GM19468 (cell line): ENCODE results near the gene NUP88.
A peak's percentile ranks its signal among the peaks of the same experiment; 100 is the strongest.

Source experiments
- ATAC-seq: cut with Tn5 transposase; IDR thresholded peaks from one replicate; pipeline ENCODE4 v1.9.1; 2021; ENCODE audit warnings: mild to moderate bottlenecking, moderate library complexity, moderate number of reproducible peaks; ENCODE audit not compliant: unreplicated experiment; ENCODE audit errors: extremely low read depth

The NUP88 gene

DNA sequence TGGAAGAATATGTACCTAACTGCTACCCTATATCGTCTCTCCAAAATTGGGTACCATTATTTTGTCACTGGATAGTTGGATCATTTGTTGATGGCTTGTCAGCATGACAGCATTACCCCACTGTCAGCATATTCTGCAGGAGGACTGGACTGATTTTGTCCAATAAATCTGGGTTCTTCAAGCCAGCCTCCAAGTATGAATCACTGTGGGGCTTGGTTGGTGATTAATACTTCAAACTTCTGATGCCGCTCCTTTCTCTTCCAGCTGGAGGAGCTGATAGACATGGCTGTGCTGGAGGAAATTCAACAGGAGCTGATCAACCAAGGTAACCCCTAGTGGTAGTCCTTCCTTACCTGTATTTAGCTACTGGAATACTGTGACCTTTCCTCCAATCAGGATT lies 3.0 kb upstream of the NUP88 start:
- ATAC-seq, result no peak

DNA sequence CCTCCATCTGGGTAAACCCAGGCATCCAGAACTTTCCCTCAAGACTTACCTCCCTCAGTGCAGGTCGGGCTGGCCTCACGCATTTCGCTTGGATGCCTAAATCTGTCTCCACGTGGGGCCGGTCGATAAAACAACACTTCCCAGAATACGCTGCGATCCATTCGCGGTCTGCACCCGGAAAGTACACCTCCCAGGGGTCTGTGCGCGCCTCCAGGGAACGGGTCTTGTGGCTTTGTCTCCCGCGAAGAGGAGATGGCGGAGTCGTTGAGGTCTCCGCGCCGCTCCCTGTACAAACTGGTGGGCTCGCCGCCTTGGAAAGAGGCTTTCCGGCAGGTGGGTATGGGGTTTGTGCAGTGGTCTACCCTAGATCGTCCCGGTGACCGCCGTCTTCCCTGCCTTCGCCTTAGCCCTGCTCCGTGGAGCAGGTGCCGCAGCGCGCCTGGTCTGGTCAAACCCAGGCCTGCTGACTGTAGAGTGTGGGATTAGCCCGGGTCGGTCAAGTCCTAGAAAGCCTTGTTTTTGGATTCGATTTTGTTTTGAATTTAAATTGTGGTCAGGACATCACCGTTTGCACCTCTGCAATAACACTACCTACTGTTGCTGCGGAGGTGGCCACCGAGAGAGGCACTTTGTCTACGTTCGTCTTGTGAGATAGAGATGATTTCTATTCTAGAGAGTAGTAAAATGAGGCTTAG lies 644 bp upstream of the NUP88 start, which contains the start of gene RPAIN:
RPAIN (plus strand) TSS at position 224 of the 695 bp plus-strand sequence; CDS start at position 253, 29 bp downstream.
- peak; percentile 19 for ATAC-seq

DNA sequence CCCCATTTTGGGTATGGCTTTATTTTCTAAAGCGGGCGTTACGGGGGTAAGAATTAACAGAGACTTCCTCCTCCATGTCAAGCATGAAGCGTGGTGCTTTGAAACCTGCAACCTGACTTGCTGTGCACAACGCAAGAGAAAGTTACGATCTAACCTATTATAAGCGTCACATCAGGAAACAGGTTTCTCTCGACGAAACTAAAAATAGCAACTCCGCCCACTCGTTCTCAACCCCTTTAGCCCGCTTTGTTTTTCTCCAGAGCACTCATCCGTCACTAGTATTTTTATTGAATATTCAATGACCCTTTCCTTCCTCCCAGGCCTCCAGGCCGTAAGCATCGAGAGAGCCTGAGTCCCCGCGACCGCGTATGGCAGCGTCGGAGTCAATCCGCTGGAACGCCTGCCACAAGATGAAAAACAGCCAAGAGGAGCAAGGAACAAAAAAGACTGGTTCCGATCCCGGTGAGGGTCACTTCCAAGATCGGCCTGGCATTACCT lies 555 bp downstream of the NUP88 start:
- ATAC-seq, result no peak

DNA sequence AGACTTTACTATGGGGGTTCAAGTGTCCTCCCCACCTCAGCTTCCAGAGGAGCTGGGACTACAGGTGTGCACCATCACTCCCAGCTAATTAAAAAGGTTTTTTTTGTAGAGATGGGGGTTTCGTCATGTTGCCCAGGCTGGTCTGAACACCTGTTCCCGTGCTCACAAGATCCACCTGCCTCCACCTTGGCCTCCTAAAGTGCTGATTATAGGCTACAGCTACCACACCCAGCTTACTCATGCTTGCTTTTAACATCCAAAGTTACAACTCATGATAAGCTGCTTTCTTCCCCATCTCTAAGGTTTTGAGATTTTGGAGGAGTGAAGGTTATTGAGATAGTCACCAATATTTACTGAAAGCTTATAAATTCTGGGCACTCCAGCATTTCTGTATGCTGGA lies 2.6 kb downstream of the NUP88 start:
- ATAC-seq, result no peak

DNA sequence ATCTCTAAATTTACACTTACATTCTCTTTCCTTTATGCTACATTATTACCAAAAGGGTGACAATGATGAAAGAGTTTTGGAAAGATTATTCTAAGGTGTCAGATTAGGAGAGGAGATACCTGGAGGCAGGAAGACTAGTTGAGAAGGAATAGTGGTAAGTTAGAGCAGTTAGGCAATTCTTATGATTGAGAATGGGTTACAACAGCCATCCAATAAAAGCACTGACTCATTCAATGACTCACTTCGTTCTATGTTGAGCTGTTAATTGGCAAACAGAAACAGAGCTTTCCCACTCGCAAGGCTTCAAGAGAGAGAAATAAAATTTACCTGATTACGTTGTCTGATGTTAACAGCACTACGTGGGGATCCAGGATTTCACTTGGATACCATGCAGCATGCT lies 5.8 kb downstream of the NUP88 start:
- ATAC-seq, result no peak

DNA sequence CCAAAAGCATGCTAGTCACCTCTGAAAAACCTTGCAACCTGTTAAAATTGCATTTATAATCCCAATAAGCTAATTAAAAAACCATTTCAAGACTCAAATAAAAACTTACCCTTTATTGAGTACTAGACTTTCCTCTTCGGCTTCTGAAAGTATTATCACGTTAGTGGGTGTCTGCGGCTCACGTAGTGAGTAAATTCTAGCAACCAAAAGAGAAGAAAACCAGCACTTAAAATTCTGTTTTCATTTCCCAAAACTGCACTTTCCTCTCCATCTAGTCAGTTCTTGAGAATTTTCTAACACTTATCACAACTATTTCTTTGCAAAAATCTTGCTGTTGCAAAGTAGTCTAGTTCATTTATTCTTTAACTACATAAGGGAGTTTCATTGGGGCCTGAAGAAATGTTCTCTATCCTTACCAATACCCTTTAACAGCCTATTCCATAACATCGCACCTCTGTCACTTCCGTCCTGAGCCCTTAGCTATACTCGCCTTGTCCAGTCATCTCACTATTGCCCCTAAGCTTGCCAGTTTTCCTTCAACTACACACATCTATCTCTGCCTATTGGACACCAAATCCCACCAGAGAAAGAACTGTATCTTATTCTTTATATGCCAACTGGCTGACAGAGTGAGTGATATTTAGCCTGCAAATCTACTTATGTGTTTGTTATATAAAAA lies 8.7 kb downstream of the NUP88 start:
- no peak for ATAC-seq

DNA sequence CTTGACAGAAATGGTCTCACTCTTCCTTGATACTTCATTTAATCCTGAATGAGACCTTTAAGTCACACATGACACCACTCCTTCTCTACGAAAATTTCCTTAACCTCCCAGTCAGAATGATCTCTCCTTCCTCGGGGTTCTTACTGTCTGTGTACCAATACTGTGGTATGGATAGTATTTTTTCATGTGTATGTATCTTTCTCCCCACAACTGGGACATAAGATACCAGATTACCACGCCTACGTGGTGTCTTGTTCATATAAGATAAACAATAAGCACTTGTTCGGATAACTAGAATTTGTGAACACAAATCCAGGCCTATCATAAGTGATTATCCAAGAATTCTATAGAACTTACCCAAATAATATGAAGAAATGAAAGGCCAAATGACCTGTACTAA lies 11.3 kb downstream of the NUP88 start:
- no peak for ATAC-seq

DNA sequence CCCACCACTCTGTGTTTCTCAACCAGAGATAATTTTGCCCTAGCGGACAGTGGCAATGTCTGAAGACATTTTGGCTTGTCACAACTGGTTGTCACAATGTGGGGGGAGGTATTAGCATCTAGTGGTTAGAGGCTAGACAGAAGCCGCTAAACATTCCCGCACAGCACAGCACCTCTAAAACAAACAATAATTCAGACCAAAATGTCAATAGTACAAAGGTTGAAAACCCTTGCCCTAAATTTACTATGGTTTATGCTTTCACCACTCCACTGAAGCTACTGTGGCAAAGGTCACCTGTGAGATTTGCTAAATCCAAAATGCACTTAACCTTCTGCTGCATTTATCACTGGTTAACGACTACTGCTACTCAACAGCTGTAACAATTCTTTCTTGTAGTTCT lies 14.1 kb downstream of the NUP88 start:
- ATAC-seq, result no peak

DNA sequence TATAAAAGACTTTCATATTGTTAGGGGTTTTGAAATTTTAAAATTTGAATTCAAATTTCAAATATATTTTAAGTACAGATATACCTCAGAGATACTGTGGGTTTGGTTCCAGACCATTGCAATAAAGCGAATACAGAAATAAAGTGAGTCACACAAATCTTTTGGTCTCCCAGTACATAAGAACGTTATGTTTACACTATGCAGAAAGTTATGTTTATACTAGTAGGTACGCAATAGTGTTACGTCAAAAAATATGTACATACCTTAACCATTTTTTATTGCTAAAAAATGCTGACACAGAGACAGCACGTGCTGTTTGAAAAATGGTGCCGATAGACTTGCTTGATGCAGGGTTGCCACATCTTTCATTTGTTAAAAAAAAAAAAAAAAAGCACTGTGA lies 19.7 kb downstream of the NUP88 start:
- ATAC-seq, result no peak

DNA sequence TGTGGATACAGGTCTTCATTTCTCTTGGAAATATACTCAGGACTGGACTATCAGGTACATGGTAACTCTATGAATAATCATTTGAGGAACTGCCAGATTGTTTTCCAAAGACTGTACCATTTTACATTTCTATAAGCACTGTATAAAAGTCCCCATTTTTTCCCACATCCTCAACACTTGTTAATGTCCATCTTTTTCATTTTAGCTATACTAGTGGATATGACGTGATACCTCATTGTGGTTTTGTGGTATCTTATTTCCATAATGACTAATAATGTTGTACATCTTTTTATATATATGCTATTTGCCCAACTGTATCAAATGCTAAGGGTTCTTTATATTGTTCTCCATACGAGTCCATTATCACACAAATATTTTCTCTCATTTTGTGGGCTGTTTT lies 22.9 kb downstream of the NUP88 start:
- no peak for ATAC-seq

DNA sequence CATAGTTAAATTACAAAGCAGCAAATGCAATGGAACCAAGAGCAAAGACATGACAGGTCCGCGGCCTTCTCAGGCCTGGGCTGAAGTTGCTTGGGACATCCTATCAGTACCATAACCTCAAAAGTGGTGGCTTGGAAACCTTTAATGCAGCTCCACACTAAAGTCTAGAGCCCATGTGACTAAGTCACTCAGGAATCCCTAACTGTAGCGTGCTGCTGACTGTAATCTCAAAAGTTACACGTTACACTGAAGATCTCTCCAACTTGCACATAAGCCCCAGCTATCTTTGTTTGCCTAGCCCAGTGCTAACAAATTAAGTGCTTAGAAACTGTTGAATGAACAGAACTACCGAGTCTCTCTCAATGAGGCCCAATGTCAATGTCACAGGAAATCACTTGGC lies 27.8 kb downstream of the NUP88 start:
- no peak for ATAC-seq

DNA sequence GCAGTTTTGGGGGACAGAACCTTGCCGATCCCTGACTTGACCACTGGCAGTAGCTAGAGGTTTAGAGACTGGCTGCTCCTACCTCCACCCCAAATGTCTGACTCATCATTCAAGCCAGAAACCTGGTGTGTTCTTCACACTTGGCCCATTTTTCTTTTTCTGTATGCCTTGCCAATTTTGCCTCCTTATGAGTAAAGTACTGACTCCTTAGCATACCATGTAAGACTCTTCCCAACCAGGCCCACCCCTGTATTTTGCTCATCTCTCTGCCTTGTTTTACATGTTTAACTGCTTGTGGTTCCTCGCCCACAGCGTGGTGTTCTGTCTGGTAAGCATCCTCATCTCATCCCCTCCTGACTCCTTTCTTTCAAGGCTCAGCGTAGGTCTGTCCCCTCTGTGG lies 37.9 kb downstream of the NUP88 start:
- no peak for ATAC-seq

DNA sequence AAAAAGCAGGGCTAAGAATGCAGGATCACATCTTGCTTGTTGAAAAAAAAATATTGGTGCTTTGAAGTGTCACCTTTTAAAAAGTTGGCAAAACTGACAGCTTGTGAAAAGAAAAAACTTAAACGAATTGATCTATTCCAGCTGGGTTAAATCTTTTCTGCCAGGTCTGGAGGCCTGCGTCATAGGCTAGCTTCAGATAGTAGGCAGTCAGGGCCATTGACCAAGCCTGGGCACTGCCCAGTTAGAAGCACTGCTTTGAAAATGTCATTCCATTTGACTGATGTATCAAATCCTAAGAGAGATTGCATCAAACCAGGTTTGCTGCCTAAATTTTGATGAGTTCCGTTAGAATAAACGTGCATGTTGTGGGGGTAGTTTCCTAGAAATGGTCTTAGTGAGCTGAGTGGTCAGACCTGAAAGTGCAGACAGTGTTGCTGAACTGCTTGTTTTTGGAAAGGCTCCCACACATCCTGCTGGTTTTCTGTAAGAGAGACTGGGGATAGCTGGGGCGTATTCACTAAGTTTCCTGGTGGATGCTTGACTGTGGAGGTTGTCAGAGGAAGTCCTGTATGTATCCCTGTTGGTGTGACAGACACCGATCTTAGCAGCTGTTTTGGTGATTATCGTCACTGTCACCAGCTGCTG lies 38.8 kb downstream of the NUP88 start:
- no peak for ATAC-seq

DNA sequence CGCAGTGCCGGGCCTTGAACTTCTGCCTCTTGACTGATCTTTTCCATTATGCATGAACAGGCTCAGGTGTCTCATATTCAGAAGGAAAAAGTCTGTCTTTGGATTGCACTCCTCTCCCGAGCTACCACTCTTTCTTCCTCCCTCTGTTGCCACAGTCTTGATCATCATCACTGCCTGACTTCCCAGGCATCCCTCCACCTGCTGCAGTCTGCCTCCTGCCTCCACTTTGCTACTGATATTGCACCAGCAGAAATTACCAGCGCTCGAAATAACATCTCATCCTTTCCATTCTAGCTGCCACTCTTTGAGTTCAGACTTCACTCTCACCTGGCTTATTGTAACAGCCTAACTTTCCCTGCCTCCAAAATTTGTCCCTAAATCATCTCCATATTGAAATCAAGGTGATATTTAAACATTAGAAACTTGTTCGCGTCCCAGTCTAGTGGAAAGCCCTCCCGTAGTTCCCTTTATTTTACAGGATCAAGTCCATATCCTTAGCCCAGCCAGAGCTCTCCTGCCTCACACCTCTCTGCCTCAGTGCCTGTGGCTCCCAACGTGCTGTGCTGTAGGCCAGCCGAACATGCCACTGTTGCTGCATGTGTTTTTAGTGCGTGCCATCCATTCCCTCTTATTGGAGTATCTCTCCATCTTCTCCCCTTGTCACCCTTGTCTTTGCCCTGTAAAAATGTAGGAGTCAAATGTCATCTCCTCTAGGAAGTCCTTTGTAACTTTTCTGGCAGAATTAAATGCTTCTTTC lies 39.9 kb downstream of the NUP88 start:
- ATAC-seq, result no peak

DNA sequence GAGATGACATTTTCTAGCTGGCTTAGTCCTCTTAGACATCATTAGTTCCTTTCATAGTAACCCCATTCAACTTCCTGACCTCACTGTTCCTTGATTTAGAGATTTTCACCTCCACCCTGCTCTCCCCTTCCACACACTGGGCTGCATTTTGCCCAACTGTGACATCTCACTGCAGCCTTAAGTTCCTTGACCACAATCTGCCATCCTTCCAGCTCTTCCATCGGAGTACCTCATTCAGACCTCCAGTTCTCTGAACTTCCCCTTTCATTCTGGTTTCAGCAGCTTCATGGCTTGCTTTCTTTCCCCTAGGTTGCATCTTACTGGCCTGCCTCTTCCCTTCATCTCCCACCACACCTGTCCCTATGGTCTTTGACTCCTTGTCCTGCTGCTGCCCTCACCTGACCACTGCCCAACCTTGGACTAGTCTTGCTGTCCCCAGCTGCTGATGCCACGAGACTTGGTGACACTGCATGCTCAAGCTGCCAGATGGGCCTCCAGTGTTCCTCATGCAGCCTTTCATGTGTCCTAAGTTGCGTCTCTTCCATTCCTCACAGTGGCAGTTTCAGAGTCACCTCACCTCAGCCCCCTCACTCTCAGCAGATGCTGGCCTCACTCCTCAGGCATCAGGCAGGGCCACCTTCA lies 40.8 kb downstream of the NUP88 start:
- no peak for ATAC-seq

DNA sequence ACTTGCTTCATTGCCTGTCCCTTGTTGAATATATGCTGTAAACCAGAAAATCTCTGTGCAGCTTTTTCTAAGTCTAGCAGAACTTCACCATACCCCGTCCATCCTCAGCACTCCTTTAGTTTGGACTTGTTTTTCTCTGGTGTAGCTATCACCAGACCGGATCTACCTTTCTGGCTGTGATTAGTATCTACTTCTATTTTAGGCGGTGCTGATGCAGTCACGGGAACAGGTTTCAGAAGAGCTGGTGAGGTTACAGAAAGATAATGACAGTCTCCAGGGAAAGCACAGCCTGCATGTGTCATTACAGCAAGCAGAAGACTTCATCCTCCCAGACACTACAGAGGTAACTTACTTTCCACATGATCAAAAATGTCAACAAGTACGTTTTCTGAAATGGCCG lies 46.4 kb downstream of the NUP88 start:
- no peak for ATAC-seq

DNA sequence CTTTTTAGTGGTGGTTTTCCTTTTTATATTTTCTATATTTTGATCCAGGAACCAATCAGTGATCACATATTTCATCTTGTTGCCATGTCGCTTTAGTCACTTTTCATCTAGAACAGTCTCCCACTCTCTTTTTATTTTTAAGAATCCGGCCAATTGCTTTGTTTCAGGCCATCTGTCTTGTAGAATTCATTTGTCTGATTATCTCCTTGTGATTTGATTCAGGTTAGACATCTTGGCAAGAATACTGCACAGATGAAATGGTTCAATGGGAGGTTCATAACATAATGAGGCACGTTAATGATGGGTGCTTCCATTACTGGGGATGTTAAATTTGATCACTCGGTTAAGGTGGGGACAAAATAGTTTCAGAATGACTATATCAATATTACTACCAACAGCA lies 49.1 kb downstream of the NUP88 start:
- no peak for ATAC-seq

DNA sequence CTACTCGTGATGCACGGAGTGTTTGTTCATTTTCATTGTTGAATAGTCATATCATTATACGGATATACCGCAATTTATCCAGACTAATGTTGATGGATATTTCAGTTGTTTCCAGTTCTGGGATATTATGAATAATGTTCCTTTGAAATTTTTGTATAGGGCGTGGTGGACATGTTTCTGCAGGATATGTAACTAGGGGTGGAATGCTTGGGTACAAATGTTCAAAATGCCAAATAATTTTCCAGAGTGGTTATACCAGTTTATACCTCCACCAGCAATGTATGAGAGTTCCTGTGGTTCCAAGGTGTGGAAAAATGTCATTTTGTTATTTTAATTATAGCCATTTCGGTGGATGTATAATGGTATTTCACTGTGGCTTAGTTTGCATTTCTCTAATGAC lies 53.6 kb downstream of the NUP88 start:
- ATAC-seq, result no peak

DNA sequence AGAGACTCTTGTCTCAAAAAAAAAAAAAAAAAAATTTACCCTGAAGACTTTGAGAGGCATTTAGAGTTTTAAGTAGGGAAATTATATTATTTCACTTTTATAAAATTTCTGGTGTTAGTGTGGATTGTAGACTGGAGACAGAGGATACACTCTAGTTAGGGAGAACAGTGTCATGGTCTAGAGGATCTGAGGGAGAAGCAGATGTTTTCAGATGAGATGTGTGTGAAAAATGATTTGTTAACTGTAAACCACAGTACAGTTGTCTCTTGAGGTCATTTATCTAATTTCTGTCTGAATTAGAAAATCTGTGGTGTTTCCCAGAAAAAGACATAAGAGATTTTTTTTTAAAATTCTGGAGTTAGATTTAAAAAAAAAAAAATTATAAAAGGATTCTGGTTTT lies 54.8 kb downstream of the NUP88 start:
- ATAC-seq, result no peak

DNA sequence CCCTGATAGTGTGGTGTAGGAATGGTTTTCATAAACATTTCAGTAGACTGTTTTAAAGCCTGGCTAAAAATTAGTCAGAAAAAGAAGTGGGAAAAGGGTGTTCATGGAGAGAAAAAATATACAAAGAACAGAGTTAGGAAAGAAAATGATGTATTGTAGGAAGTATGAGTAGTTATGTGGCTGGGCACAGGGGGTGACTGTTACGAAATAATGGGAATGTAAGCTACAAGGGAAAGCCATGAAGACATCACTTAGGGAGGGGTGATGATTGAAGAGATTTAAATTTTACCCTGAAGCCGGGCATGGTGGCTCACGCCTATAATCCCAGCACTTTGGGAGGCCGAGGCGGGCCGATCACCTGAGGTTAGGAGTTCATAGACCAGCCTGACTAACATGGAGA lies 55.3 kb downstream of the NUP88 start:
- no peak for ATAC-seq
